Progenitor cell of endocrine pancreas (in vitro differentiated cells): Measurements from ENCODE around the gene AMN. TPM values are rescaled to one million over a fixed set of nuclear protein-coding genes. Genes with fewer than 3 reads are reported as not detected.

Source experiments
- DNase-seq: peaks from one replicate; pipeline ENCODE4 v3.0.0; 2021; ENCODE audit warnings: low spot score; ENCODE audit not compliant: unreplicated experiment
- H3K27ac Mint-ChIP-seq: 2 replicates; pipeline ENCODE4 v1.8.0; 2021; ENCODE audit warnings: mild to moderate bottlenecking, moderate library complexity, mixed read lengths
- H3K27me3 Mint-ChIP-seq: 2 replicates; pipeline ENCODE4 v1.8.0; 2021; ENCODE audit warnings: mixed read lengths
- H3K36me3 Mint-ChIP-seq: 2 replicates; pipeline ENCODE4 v1.8.0; 2022; ENCODE audit warnings: mixed read lengths; ENCODE audit not compliant: insufficient read depth
- H3K4me1 Mint-ChIP-seq: 2 replicates; pipeline ENCODE4 v1.8.0; 2021; ENCODE audit warnings: low read depth, mixed read lengths
- H3K4me3 Mint-ChIP-seq: 2 replicates; pipeline ENCODE4 v1.8.0; 2021; ENCODE audit warnings: low read depth, mild to moderate bottlenecking, moderate library complexity, mixed read lengths
- H3K9me3 Mint-ChIP-seq: 2 replicates; pipeline ENCODE4 v1.8.0; 2021; ENCODE audit warnings: low read depth, mixed read lengths
- CTCF ChIP-seq: fragments of 200-600 bp; sonication (generic); IDR thresholded peaks from one replicate; pipeline ENCODE4 v1.5.0; 2021; ENCODE audit warnings: antibody characterized with exemption, mild to moderate bottlenecking; ENCODE audit not compliant: unreplicated experiment
- total RNA-seq: library from RNA; stranded (reverse); gene quantifications from 2 replicates; pipeline ENCODE4 v1.2.1, GENCODE V29; 2021

The AMN gene
- total RNA-seq, 1 donor from 2014 or later, result 2.5 TPM

- Mint-ChIP-seq H3K4me3 (no peak overlapping the region), H3K27me3 (no peaks in the 10 kb centered on the region), H3K36me3 (peaks cover 26% of the 10 kb centered on the region), H3K9me3 (no peaks in the 10 kb centered on the region), H3K4me1 (no peaks in the 10 kb centered on the region), H3K27ac (no peak overlapping the region)
- no peak for TF ChIP-seq CTCF
- DNase-seq, result no peak
Observed at GRCh38 chr14:102971836-102972606, 49.6 kb downstream of the AMN start.

- no peak for DNase-seq
- H3K4me1 Mint-ChIP-seq, result no peaks in the 10 kb centered on the region
- H3K4me3 Mint-ChIP-seq, result no peak overlapping the region
- no peak overlapping the region for H3K27ac Mint-ChIP-seq
- H3K9me3 Mint-ChIP-seq, result no peaks in the 10 kb centered on the region
- TF ChIP-seq CTCF, result no peak
- H3K27me3 Mint-ChIP-seq, result no peaks in the 10 kb centered on the region
- peaks cover 20% of the 10 kb centered on the region for H3K36me3 Mint-ChIP-seq
Observed at GRCh38 chr14:102973706-102974285, 51.3 kb downstream of the AMN start.

DNA sequence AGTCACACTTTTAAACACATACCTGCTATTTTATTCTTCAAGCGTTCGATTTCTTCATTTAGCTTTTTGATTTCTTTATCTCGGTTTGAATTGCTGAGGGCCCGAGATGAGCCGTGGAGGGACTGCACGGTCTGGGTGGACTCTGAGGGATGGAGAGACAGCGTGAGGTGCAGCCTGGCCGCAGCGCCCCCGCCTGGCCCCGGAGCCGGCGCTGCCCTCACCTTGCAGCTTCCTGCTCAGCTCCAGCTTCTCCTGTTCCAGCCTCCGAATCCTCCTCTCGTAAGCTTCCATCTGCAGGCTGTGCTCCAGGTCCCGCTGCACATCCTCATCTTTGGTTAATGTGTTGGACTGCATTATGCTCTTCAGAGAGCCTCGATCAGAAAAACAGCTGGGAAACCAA, 53.2 kb downstream of the AMN start:
- Mint-ChIP-seq H3K27me3 (no peaks in the 10 kb centered on the region), H3K4me3 (no peak overlapping the region), H3K36me3 (peaks cover 20% of the 10 kb centered on the region), H3K9me3 (no peaks in the 10 kb centered on the region), H3K27ac (no peak overlapping the region), H3K4me1 (no peaks in the 10 kb centered on the region)
- TF ChIP-seq CTCF, result no peak
- DNase-seq, result no peak

DNA sequence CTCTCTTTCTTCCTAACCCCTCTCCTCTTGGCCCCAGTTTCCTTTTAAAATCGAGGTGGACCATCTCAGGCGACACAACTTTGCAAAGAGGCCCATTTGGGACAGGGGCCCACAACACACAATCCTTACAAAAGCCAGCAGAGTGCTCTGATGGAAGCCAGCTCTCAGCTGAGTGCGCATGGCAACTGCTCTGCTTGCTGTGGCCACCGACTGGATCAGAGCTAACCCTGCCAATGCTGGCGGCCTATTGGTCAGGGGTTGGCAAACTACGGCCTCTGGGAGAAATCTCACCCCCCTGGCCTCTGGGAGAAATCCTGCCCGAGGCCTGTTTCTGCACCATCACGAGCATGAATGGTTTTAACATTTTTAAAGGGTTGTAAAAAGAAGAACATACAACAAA, 55.0 kb downstream of the AMN start:
- Mint-ChIP-seq H3K36me3 (peaks cover 26% of the 10 kb centered on the region), H3K27me3 (no peaks in the 10 kb centered on the region), H3K27ac (no peak overlapping the region), H3K9me3 (no peaks in the 10 kb centered on the region), H3K4me3 (no peak overlapping the region), H3K4me1 (no peaks in the 10 kb centered on the region)
- no peak for TF ChIP-seq CTCF
- DNase-seq, result no peak

- Mint-ChIP-seq H3K36me3 (peaks cover 24% of the 10 kb centered on the region), H3K4me3 (no peak overlapping the region), H3K9me3 (no peaks in the 10 kb centered on the region), H3K27me3 (no peaks in the 10 kb centered on the region), H3K27ac (no peak overlapping the region), H3K4me1 (no peaks in the 10 kb centered on the region)
- DNase-seq, result no peak
- no peak for TF ChIP-seq CTCF
Observed at GRCh38 chr14:102979406-102979805, 56.9 kb downstream of the AMN start.
